Fibroblast of skin of left quadriceps (primary cell): ENCODE measurements around the gene DYNC2I2.
A peak's percentile ranks its signal among the peaks of the same experiment; 100 is the strongest.
"Not testable (repeated sequence)": the region's sequence is repeated elsewhere in the genome, so short reads cannot be mapped to it uniquely, and the experiment has no call there.

Experiments
- DNase-seq, 2 experiments: peaks; one replicate each; pipeline ENCODE4 v3.0.0-alpha.2; 2013; ENCODE audit warnings: low read depth in 2 of 2

The DYNC2I2 gene

DNA sequence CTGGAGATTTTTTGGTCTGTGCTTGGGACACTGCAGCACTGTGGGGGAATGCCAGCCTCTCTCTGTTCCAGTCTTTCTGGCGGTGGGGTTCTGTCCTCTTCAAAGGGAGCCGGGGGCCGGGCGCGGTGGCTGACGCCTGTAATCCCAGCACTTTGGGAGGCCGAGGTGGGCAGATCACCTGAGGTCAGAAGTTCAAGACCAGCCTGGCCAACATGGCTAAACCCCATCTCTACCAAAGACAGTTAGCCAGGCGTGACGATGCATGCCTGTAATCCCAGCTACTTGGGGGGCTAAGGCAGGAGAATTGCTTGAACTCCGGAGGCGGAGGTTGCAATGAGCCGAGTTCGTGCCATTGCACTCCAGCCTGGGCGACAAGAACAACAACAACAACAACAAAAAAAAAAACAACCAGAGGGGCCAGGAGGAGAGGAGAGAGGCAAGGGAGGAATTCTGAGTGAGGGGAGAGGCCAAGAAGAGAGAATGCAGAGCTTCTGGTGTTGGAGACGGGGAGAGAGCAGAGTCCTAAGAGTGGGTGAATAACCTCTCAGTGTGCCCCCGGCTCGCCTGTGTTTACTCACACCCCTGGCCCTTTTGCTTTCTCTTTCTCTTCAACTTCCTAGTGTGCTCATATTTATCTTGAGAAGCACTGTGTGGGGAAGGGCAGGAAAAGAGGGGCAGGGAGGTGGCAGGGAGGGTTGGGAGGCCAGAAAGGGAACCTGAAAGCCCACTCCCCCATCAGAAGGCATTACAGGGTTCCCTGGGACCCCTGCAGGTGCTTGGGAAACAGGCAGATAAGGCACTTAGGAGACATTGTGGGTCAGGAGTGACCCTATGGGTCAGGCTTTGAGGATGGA lies 29.2 kb upstream of the DYNC2I2 start:
- no peak for DNase-seq

DNA sequence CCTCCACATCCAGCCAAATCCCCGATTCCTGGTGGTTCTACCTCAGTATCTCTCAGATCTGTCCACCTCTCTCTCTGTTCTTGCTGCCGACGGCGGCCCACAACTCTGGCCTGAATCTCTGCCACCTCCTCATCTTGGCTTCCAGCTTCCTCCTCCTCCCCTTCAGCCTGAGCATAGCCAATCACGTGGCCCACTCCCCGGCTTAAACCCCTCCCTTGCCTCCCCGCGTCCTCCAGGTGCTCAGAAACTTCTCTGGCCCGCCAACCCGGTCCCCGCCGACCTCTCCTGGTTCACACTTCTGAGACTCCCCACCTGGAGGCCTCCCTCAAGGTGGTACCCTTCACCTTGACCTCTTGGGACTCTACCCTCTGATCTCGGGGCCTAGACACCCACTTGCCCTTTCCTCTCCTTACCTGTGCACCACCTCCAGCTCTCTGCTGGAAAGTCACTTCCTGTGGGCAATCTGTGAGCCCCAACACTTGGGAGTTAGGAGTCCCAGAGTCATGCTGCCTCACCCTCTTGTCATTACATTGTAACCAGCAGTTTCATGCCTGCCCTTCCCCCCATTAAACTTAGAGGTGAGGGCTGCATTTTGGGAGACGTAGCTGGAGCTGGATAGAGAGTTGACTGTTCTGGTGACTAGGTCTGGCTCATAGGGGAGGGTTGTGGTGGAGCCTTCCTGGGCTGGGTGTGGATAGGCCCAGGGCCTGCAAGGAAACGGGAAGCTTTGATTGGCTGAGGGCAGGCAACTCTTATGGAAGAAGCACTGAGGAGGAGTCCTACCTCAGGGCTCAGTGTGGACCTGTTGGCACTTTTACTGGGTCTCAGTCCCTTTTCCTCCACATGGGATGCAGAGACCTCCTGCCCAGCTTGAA lies 27.9 kb upstream of the DYNC2I2 start:
- peak in 1 of 2 experiments; percentile 26 for DNase-seq

DNA sequence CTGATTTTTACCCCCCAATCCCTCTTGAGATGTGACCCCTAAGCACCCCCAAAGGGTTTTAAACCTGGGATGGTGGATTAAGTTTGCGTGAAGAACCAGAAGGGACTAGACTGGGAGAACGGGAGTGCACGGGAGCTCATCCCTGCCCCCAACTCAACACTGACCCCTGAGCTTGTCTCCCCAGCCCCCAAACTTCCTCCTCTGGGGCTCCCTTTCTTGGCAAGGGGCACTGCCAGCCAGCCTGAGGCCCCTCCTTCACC lies 27.3 kb upstream of the DYNC2I2 start:
- no peak for DNase-seq

DNA sequence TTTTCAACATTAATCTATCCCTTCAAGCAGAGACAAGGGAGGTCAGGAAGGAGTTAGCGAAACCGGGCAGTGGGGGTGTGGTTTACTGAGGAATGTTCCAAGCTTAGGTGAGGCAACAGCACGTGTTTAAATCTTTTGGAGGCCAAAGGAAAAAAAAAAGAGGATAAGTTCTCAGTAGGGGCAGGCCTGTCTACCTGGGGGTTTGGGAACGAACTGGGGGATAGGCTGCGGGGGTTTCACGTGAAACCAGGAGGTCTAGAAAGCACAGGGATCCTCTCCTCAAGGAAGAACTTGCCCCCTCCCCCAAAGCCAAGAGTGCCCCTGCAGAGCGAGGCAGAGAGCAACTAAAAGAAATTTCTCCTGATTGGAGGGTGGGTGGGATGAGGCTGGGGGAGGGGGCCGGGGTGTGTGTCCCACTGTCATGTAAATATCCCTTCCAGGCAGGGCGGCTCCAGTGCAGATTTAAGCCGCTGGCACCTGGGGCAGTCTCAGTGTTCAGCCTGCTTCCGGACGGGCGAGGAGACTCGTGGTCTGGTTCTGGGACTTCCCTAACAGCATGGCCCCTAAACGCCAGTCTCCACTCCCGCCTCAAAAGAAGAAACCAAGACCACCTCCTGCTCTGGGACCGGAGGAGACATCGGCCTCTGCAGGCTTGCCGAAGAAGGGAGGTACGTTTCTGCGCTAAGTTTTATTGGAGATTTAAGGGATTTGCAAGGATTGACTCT lies 26.9 kb upstream of the DYNC2I2 start:
- peak in 1 of 2 experiments; percentile 21 for DNase-seq

DNA sequence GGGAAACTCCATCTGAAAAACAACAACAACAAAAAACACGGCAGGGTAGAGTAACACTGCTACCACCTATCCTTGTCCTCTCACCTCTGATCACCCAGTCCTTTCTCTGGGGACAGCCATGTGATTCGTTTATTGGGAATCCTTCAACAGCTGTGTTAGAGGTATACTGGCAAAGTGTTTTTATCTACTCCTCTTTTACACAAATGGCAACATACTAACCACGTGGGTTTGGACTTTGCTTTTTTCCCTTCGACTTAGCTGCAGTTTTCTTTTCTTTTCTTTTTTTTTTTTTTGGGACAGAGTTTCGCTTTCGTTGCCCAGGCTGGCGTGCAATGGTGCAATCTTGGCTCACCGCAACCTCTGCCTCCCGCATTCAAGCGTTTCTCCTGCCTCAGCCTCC lies 21.1 kb upstream of the DYNC2I2 start:
- no peak for DNase-seq

DNA sequence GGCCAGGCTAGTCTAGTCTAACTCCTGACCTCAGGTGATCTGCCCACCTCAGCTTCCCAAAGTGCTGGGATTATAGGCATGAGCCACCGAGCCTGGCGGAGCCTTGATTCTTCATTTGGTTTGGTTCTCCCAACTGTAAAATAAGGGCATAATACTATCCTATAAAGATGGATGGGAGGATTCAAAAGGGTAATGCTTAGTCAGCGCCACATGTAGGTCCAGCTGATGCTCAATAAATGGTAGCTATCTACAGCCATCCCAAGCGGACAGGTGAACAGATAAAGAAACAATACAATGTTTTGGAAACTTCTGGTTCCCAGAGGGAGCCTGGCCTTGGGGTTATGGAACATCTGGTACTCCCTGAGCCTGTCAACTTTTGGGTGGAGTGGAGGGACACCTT lies 18.7 kb upstream of the DYNC2I2 start:
- DNase-seq, result no peak

DNA sequence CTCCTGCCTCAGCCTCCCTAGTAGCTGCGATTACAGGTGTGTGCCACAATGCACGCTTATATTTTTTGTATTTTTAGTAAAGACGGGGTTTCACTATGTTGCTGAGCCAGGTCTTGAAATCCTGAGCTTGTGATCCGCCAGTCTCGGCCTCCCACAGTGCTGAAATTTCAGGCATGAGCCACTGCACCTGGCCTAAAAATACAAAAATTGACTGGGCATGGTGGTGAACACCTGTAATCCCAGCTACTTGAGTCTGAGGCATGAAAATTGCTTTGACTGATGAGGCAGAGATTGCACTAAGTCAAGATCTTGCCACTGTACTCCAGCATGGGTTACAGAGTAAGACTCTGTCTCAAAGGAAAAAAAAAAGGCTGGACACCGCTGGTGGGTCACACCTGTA lies 13.1 kb upstream of the DYNC2I2 start:
- DNase-seq, result no peak

DNA sequence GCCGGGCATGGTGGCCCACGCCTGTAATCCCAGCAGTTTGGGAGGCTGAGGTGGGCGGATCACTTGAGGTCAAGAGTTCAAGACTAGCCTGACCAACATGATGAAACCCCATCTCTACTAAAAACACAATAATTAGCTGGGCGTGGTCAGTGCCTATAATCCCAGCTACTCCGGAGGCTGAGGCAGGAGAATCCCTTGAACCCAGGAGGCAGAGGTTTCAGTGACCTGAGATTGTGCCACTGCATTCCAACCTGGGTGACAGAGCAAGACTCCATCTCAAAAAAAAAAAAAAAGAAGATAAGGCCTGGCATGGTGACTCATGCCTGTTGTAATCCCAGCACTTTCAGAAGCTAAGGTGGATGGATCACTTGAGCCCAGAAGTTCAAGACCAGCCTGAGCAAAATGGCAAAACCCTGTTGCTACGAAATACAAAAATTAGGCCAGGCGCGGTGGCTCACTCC lies 9.9 kb upstream of the DYNC2I2 start:
- DNase-seq, result not testable (repeated sequence)

DNA sequence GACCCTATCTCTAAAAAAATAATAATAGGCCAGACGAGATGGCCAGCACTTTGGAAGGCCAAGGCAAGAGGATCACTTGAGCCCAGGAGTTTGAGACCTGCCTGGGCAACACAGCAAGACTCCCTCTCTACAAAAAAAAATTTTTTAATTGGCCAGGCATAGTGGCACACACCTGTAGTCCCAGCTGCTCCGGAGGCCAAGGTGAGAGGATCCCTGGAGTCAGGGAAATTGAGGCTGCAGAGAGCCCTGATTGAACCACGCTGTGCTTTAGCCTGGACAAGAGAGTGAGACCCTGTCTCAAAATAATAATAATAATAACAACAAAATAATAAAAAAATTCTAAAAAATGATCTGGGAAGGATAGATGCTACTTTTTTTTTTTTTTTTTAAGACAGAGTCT lies 1.1 kb upstream of the DYNC2I2 start:
- DNase-seq, result no peak

DNA sequence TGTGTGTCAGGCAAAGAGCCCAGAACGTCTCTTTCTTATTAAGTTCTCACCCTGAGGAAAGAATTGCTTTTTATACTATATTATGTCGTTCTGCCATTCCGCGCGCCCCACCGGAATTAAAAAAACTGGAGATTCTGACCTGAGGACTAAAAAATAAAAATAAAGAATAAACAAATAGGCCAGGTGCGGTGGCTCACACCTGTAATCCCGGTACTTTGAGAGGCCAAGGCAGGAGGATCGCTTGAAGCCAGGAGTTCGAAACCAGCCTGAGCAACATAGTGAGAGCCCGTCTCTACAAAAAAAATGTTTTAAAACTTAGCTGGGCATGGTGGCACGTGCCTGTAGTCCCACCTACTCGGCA lies 677 bp upstream of the DYNC2I2 start:
- no peak for DNase-seq

DNA sequence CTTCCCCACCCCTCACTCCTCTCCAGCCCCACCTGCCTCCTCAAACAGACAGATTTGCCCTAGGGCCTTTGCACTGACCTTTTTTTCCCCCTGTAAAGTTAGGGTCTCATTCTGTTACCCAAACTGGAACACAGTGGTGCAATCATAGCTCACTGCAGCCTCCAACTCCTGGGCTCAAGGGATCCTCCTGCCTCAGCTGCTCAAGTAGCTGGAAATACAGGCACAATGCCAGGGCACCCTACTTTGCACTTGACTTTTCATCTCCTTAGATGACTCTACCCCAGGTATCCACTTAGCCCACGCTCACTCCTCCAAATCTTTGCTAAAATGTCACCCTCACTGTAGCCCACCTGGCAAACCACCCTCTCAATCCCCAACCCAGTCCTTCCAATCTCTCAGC lies 2.2 kb downstream of the DYNC2I2 start:
- no peak for DNase-seq

DNA sequence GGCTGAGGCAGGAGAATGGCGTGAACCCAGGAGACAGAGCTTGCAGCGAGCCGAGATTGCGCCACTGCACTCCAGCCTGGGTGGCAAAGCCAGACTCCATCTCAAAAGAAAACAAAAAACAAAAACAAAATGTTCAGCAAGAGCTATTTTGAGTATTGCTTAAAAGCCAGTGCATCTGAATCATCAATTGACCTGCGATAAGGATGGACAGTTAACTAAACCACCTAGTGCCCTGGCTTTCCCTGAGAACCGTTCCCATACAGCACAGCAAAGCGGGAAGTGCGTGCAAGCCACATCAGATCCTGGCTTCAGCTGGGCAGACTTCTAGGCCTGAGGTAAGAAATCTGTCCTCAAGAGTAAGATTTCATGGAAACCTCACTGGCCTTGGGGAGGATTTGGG lies 2.7 kb downstream of the DYNC2I2 start:
- DNase-seq, result no peak

DNA sequence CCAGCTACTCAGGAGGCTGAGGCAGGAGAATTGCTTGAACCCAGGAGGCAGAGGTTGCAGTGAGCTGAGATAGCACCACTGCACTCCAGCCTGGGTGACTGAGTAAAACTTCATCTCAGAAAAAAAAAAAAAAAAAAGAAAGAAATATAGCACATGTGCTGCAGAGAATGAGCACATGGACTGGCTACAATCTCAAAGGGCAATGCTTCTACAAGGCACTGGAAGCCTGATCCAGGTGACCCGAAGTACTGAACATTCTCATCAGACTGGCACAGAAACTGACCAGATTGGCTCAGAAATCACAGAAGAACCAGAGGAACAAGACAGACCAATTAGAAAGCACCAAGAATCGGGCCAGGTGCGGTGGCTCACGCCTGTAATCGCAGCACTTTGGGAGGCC lies 4.8 kb downstream of the DYNC2I2 start:
- no peak for DNase-seq

DNA sequence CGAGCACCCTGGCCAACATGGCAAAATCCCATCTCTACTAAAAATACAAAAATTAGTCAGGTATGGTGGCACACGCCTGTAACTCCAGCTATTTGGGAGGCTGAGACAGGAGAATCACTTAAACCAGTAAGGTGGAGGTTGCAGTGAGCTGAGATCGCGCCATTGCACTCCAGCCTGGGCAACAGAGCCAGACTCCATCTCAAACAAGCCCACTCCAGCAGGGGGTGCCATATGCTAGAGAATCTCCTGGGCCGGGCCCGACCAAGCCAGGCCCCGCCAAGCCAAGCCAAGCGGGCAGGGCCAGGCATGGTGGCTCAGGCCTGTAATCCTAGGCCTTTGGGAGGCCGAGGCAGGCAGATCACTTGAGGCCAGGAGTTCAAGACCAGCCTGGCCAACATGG lies 8.4 kb downstream of the DYNC2I2 start:
- DNase-seq, result peak in 1 of 2 experiments; percentile 9

DNA sequence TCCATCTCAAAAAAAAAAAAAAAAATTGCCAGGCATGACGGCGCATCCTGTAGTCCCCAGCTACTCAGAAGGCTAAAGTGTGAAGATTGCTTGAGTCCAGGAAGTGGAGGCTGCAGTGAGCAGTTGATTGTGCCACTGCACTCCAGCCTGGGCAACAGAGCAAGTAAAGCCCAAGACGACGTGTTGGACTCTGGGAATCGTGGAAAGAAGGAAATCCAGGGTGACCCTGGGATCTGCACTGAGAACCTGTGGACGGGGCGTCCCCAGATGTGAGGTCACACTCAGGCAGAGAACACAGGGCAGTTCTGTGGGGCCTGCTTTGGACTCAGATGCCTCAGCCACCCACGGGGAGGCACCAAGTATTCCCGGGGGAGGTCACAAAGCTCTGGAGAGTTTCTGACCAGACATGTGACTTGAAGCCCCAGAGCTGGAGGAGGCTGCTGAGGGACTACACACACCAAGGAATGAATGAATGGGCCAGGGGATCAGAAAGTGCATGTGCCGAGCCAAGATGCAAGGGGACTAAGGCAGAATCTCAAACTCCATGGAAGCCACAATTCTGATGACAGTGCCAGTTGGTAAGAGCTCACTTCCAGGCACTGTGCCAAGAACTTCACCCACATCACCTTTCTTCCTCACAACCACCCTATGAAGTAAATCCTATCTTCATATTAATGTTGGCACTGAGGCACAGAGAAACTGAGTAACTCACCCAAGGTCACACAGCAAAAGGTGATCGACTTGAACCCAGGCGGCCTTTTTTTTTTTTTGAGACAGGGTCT lies 12.9 kb downstream of the DYNC2I2 start:
- no peak for DNase-seq

DNA sequence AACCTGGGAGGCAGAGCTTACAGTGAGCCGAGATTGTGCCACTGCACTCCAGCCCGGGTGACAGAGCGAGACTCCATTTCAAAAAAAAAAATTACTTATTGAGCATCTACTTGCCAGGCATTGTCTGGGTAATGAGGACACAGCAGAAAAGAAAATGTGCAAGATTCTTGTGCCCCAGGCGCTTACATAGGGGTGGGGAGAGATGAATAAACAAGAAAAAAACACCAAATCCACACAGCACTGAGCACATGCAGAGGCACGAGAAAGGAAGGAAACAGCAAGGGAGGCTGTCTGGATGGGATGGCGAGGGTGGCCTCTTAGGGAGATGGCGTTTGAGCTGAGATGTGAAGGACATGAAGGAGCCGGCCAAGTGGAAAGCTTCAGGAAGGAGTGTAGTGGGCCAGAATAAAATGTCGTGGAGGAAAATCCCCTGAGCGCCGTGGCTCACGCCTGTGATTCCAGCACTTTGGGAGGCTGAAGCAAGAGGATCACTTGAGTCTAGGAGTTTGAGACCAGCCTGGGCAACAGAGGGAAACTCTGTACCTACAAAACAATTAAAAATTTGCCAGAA lies 13.9 kb downstream of the DYNC2I2 start:
- no peak for DNase-seq

DNA sequence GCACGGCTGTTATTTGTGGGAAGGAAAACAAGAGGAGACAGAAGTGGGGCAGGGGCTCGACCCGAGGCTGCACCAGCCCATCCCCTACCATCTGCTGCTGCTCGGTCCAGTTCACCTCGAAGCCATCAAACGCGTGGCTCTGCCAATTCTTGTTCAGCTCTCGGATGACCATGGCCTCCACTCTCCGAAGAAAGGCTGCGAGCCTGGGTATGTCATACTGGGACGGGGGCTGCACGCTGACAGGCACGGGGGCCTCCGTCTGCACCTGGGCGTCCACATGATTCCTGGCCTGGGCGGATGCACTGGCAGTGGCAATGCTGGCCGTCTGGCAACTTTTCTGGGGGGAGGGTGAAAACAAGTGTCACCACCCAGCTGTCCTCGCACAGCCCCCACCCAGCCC lies 16.0 kb downstream of the DYNC2I2 start:
- no peak for DNase-seq

DNA sequence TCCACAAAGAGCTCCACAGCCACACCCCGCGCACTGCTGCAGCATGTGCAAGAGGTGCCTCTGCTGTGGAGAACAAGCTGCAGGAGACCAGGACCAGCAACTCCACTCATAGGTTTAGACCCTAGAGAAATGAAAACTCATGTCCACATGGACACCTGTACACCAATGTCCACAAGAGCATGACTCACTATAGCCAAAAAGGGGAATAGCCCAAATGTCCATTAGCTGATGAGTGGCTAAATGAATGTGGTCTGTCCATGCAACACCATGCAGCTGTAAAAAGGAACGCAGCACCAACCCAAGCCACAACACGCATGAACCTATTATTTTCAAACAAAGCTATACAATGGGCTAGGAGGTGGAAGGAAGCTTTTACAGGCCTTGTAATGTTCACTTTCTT lies 18.1 kb downstream of the DYNC2I2 start:
- DNase-seq, result no peak

DNA sequence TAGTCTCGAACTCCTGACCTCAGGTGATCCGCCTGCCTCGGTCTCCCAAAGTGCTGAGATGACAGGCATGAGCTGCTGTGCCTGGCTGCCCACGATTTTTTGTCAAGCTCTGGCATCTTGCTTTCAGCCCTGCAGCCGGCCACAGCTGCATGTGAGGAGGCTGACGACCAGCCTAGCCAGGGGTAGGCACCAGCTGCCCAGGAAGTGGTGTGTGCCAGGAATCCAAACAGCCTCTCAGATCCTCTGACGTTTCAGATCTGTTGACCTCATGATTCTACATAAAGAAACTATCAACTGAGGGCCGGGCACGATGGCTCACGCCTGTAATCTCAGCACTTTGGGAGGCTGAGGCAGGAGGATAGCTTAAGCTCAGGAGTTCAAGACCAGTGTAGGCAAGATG lies 19.0 kb downstream of the DYNC2I2 start:
- DNase-seq, result no peak

DNA sequence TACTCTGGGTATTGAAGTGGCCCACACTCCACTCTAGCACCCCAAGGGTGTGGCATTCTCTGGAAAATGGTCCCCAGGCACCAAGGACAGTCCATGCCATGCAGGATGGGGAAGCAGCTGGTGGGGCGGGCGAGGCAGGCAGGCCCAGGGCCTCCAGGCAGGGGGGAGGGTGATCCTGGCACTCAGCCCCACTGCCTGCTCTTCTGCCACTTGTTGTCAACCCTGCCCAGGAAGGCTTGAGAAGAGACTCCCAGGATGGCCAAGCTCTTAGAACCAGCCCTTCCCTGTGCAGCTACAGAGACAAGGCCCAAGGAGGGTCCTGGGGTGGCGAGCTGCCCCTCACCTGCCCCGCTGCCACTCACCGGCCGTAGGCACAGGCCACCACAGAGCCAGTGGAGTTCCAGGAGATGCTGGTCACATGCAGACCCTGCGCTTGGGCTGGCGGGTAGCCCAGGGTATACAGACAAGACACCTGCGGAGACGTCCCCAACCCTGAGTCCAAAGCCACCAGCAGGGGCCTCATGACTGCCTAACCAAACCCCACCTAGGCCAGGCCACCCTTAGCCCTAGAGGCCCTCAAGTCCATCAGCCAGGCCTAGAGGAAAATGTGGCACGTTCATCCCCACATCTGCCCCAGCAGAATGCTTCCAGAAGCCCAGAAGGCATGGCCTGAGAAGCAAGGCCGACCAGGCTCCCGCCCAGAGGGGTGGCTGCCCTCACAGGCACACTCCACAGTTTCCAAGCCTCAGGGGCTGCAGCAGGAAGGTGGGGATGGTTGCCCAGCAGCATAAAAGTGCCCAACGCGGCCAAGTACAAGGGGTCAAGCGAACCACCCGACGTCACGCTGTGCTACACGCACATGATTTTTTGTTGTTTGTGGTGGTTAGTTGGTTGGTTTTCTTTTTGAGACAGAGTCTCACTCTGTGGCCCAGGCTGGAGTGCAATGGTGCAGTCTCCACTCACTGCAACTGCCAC lies 19.8 kb downstream of the DYNC2I2 start:
- DNase-seq, result no peak
